COLO668 (cell line): ENCODE measurements around the gene ABHD17A.
"Not testable (repeated sequence)": the region's sequence is repeated elsewhere in the genome, so short reads cannot be mapped to it uniquely, and the experiment has no call there.

ENCODE experiments used
- DNase-seq: peaks from one replicate; lab custom pipeline; 2025; ENCODE audit not compliant: unreplicated experiment; lab: John Stamatoyannopoulos, UW

Gene ABHD17A

DNA sequence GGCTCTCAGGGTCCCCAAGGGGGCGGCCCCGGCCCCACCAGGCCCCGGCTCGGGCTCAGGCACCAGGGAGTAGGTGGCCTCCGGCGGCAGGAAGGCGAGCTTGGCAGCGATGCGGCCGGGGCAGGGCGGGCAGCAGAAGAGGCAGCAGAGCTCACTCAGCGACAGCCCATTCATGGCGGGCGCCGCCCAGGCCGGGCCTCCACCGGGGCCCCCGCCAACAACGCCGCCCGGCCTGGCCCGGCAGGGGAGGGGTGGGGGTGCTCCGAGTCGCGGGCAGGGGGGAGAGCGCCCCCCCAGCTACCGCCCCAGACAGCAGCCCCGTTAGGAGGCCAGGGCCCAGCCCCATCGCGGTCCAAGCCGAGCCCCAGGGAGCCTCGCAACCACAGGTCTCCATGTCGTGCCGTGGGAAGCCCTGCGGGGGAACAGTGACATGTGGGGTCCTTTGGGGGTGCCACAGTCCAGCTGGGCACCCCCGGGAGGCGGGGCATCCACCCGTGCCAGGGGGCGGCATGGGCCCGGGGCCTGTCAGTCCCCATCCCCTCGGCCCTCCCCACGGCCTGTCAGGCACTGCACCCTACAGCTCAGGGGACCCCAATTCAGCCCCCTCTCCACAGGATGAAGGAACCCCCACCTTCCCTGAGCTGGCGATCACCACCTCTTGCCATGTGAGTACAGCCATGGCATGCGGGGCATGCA, 3.8 kb downstream of the ABHD17A start:
- DNase-seq, result not testable (repeated sequence)

DNA sequence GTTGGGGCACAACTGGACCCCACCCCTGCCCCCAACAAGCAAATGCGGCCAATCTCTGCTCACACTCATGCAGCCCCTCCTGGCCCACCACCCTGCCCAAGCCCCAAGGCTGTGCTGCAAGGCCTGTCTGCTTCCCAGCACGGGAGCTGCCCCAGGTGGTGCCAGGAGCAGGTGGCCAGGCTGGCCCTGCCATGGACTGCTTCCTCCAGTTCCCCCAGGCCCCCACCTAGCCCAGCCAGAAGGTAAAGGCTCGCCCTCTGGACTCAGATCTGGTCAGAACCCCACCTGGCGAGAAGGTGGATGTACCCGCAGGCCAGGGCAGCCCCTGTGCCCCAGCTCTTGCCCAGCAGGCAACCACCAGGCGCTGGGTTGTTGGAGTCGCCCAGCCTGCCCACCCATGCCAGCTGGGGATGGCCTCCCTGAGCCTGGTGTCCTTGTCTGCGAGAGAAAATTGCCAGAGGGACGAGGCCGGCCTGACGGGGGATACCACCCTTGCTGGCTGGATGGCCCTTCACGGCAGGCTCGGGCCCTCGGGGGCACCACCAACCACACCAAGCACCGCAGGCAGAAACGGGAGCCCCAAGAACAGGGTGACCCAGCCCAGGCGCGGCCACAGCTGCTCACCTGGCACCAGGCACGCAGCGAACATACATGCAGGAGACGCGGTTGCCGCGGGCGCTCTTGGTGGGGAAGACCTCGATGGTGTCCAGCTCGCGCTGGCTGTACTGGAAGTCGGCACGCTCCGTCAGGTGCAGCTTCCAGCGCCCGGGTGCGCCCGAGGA, 4.5 kb downstream of the ABHD17A start:
- DNase-seq, result no peak

GRCh38 chr19:1879982-1880381, 5.3 kb downstream of the ABHD17A start:
- DNase-seq, result not testable (repeated sequence)

DNA sequence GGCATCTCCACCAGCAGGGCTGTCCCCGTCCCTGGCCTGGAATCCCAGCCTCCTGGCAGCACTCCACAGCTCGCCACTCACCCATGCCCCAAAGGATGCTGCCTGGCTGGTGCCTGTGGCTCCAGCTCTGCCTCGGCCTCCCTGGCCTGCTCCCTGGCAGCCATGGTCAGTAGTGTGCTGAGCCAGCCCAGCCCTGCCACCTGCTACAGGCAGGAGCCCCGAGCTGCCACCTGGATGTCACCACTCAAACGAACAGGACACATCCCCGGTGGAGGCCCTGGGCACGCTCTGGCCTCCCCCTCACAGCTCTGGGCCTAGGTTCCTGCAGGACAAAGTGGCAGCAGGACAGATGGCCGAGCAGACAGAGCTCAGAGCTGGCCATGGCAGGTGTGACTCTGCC, 6.7 kb downstream of the ABHD17A start:
- not testable (repeated sequence) for DNase-seq

DNA sequence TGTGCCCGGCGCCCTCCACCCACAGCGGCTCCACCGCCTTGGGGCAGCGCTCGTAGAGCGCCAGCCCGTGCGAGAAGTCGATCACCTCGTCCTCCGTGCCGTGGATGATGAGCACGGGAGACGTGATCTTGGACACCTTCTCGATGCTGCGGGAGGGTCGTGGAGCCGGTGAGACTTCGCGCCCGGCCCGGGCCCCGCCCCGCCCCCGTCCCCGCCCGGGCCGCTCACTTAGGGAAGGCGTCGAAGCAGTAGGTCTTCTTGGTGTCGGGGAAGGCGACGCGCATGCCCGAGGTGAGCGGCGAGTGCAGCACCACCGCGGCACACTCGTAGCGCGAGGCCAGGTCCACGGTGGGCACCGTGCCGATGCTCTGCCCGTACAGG, 8.0 kb downstream of the ABHD17A start:
- not testable (repeated sequence) for DNase-seq

DNA sequence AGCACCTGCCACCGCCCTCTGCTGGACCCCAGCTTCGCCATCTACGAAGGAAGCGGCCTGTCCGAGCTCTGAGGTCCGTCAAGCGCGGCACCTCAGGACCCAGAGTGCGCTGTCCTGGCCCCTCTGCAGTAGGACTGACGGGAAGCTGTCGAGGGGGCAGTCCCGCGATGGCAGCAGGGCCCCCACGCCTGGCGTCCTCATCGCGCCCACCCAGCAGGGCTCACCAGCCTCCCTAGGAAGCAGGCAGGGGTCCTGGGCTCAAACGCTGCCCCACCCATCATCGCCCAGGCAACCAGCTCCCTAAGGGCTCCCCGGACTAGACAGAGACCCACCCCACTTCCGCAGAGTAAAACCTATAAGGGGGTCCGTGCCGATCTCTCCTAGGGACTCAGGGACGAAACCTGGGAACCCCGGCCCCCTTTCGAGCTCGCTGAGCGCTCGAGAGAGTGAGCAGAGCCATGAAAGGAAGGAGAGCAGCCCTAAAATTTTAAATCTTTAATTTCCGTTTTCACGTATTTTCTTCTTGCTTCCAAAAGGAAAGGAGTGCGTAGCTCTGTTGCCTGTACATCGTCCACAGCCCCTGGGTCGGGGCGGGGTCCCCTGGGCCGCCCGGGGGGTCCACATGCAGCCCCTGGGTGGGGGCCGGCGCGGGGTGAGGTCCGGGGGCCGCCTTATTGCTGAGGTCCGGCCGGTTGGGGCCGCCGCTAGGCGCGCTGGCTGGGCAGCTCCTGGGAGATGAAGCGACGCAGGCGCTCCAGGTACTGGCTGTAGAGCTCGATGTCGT, 8.6 kb downstream of the ABHD17A start:
- DNase-seq, result not testable (repeated sequence)

DNA sequence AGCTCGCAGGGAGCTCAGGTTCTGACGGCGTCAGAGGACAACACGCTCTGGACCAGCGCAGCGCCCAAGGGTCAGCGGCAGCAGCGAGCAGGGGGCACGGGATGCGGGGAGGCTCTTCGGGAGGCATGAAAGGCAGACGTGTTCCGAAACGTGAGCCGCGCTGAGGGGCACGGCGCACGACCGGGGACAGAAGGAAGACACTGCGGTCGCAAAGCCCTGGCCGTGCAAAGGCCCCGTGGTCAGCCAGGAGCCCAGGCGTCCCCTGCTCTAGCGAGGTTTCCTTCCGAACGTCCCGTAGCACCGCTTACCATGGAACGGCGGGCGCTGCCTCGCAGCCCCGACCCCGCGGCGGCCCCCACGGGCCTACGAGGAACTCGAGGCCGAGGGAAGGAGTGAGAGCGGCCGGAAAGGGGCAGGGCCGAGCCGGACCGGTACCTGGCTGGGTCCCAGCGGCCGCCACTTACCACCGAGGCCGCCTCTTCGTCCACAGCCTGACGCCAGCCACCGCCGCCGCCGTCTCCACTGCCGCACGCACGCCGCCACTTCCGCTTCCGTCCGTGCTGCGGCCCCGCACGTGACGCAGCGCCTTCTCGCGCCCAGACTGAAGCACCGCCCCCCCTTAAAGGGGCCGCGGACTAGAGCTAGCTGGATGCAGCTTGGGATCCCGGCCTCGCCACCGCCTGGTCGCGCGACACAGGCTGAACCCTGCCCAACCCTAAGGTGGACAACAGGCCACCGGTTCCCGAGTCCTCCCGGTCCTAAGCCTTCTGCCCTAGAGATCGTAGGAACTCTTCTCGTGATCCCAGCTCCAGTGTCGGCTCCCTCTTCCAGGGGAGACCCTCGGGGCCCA, 9.4 kb downstream of the ABHD17A start:
- DNase-seq, result peak; percentile 95

DNA sequence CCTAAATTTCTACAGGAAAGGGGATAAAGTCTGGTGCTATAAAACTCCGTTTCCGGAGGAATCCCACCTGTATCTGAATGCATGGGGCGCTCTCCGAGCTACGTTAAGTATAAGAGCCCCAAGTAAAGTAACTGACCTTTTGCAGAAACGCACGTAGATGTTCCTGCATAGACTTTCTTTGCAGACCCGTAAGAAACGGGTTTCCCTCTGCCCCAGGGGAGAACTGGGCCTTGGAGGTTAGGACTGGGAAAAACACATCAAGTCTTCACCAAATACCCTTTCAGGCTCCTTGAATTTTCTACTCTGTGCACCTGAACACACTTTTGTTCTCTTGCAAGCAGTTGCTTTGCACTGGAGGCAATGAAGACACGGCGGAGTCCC, 10.0 kb downstream of the ABHD17A start:
- DNase-seq, result not testable (repeated sequence)

GRCh38 chr19:1874554-1875185, 10.6 kb downstream of the ABHD17A start:
- peak; percentile 10 for DNase-seq

DNA sequence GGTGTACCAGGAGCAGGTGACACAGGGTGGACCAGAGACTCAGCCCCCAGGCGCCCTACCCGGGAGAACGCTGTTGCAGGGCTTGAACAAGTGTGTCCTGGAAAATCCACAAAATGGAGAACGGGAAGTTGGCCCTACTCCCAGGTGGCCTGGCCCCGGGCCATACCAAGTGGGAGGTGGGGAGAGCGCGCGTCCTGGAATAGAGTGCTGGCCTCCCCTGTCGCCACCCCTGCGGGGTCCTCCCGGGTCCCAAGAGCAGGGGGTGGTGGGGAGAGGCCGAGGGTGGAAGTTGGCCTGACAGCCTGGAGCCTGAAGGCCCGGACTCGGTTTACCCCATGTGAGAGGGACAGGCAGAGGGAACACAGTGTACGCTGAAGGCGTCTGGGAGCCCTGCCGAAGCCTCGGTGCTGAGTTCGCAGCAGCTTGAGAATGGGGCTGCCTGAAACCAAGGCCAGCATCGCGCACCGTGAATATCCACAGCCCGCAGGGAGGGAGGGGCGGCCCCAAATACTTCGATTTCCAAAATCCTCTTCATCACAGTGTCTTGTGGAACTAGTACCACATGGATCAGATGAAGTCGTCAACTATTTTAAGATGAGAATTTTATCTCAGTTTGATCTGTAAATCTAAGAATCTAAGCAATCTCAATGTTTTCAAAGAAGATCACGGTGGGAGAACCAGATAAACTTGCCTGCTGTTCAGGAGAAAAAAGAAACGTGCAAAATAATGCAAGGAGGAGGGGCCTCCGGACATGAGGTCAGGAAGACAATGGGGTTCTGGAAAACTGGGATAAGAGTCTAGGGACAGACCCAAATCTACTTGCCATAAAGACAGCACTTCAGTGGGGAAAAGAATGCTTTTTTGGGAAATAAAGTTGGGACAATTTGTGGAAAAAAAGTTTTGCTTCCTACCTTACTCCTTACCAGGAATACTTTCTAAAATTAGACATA, 11.5 kb downstream of the ABHD17A start:
- DNase-seq, result peak; percentile 80

- DNase-seq, result no peak
Observed at GRCh38 chr19:1872807-1873523, 12.3 kb downstream of the ABHD17A start.

DNA sequence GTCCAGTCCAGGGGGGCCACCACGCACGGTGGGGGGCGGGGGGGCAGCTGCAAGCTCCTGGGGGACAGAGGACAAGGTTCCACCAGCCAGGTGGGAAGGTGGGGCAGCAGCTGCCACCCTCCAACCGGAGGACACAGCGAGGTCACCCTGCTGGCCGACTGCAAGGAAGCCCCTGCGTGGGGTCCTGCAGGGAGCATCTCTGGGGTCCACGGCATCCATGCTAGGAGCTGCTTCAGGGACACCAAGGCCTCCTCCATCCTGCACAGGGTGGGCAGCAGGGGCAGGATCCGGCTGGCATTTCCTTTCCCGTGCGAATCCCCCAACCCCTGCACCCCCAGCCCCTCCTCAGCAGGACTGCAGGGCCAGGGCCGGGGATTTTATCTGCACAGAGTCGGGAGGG, 13.7 kb downstream of the ABHD17A start:
- DNase-seq, result no peak

DNA sequence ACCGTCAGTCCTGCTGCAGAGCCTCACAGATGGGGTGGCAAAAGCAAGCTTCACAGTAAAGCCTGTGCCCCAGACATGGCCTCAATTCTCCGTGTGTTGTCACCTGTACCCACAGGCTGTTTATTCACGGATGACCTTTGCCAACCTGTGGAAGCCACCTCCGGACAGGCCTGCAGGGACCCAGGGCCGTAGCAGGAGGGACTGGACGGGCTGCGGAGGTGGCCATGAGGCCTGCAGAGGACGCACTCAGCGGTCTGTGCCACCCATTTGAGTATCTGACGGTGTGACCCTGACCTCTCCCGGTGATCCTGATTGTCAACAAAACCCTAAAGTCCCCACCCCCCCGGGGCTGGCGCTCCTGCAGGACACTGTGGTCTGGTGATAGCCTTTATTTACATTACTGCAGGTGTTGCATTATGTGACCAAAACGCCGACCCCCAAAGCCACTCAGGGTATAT, 14.1 kb downstream of the ABHD17A start:
- DNase-seq, result peak; percentile 72

DNA sequence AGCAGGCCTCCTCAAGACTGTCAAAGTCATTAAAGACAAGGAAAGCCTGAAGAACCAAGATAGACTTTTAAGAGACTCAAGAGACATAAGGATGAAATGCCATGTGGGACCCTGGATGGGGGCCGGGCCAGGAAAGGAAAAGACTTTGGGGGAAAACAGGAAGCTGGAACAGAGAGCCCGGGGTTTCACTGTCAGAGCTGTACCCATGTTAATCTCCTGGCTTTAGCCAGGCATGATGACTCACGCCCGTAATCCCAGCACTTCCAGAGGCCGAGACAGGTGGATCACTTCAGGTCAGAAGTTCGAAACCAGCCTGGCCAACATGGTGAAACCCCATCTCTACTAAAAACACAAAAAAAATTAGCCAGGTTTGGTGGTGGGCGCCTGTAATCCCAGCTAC, 16.3 kb downstream of the ABHD17A start:
- no peak for DNase-seq

GRCh38 chr19:1867349-1867724, 18.0 kb downstream of the ABHD17A start:
- DNase-seq, result no peak

DNA sequence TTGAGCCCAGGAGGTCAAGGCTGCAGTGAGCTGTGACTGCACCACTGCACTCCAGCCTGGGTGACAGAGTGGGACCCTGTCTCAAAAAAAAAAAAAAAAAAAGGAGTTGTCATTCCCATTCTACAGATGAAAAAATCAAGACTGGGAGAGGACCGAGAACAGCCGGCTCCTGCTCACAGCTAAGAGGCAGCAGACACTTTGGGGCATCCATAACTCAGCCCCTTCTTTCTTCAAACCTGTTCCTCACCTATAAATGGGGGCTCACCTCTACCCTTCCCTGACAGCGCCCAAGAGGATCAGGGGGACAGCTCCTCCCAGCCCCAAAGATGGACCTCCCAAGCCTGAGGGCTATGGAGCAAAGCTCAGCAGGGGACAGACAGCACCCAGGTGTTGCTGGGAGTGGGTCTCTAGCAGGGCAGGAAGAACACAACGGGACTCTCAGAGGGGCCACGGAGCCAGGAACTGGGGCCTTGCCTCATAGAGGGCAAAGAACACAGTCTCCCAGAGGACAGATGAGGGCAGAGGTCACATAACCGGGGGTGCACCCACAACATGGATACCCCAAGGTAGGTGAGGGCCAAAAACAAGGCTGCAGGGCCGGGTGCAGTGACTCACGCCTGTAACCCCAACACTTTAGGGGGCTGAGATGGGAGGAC, 18.5 kb downstream of the ABHD17A start:
- DNase-seq, result no peak

- no peak for DNase-seq
Observed at GRCh38 chr19:1865172-1866010, 19.9 kb downstream of the ABHD17A start.
